GM12878 (cell line): ENCODE measurements around the gene DENND1A. TPM values are rescaled to one million over a fixed set of nuclear protein-coding genes. Genes with fewer than 3 reads are reported as not detected.

Source experiments
- ATAC-seq: fragments of 200-7000 bp; cut with Tn5 transposase; 3 replicates; pipeline ENCODE4 v1.9.1; 2020; ENCODE audit warnings: mild to moderate bottlenecking, moderate library complexity
- BruUV-seq: library from RNA; stranded (reverse); fragments of 400-500 nt; replicated peaks from 2 replicates; lab custom pipeline; 2021; lab: Mats Ljungman, UMichigan
- CTCF ChIA-PET: fragments of 300-600 bp; sonication (Branson Sonifier 250); formaldehyde crosslinking; extraction: SDS; loops from one replicate; lab custom pipeline; 2021; ENCODE audit warnings: inconsistent platforms; lab: Yijun Ruan, JAX
- POLR2A ChIA-PET: fragments of 350-600 bp; formaldehyde crosslinking; extraction: SDS; loops from one replicate; lab custom pipeline; 2021; ENCODE audit warnings: inconsistent platforms; lab: Charles Lee
- RAD21 ChIA-PET: fragments of 300-600 bp; sonication (Branson Sonifier 250); formaldehyde crosslinking; loops from one replicate; lab custom pipeline; 2023; ENCODE audit warnings: antibody characterized with exemption; ENCODE audit not compliant: unreplicated experiment; lab: Charles Lee
- SMC1A ChIA-PET: fragments of 300-600 bp; sonication (Branson Sonifier 250); formaldehyde crosslinking; loops from one replicate; lab custom pipeline; 2023; ENCODE audit not compliant: unreplicated experiment, uncharacterized antibody; lab: Charles Lee
- DNase-seq: peaks from one replicate; pipeline ENCODE4 v3.0.0-alpha.2; 2011; ENCODE audit warnings: low read depth, low spot score
- FAIRE-seq: peaks from 3 replicates; lab custom pipeline; 2011; peaks lifted over from hg19 to GRCh38; lab: Jason Lieb, UNC
- H2AFZ ChIP-seq: 2 replicates; pipeline ENCODE4 v1.6.0; 2011; ENCODE audit warnings: low read depth, low read length, control low read depth; ENCODE audit not compliant: control insufficient read depth
- H3K27ac ChIP-seq: 2 replicates; pipeline ENCODE4 v1.5.1; 2011; ENCODE audit warnings: control low read depth; ENCODE audit not compliant: control insufficient read depth, insufficient read depth
- H3K27me3 ChIP-seq, 2 experiments: replicated peaks in 1 of 2; 2 replicates each; pipeline versions ENCODE4 v1.6.0 to v1.6.1; 2011; ENCODE audit warnings: low read length in 1 of 2; ENCODE audit not compliant: control insufficient read depth in 2 of 2, insufficient read depth in 2 of 2
- H3K36me3 ChIP-seq, 2 experiments: 2 replicates each; pipeline ENCODE4 v1.5.1; 2011; ENCODE audit warnings: low read length in 1 of 2; ENCODE audit not compliant: control insufficient read depth in 2 of 2, insufficient read depth in 2 of 2
- H3K4me1 ChIP-seq: 2 replicates; pipeline ENCODE4 v1.6.1; 2011; ENCODE audit warnings: mild to moderate bottlenecking, low read length, moderate library complexity, mixed read lengths; ENCODE audit not compliant: control insufficient read depth, insufficient read depth
- H3K4me2 ChIP-seq: 2 replicates; pipeline ENCODE4 v1.6.0; 2011; ENCODE audit warnings: control low read depth; ENCODE audit not compliant: control insufficient read depth, insufficient read depth
- H3K4me3 ChIP-seq: fragments of 200-600 bp; sonication (generic); 2 replicates; pipeline ENCODE4 v1.5.1; 2016
- H3K79me2 ChIP-seq: 2 replicates; pipeline ENCODE4 v1.6.0; 2011; ENCODE audit warnings: low read length; ENCODE audit not compliant: control insufficient read depth, insufficient read depth
- H3K9ac ChIP-seq: 2 replicates; pipeline ENCODE4 v1.8.0; 2011; ENCODE audit warnings: low read length, control low read depth, mixed read lengths; ENCODE audit not compliant: control insufficient read depth, insufficient read depth
- H3K9me3 ChIP-seq: replicated peaks from 3 replicates; pipeline ENCODE4 v1.5.1; 2011; ENCODE audit warnings: mild to moderate bottlenecking, low read length; ENCODE audit not compliant: control insufficient read depth, insufficient read depth
- H4K20me1 ChIP-seq: 2 replicates; pipeline ENCODE4 v1.6.0; 2011; ENCODE audit not compliant: control insufficient read depth, insufficient read depth
- ETV6 ChIP-seq, 2 experiments: fragments of 450-650 bp in 1 of 2; IDR thresholded peaks in 1 of 2; conservative IDR thresholded peaks in 1 of 2; 2 replicates each; pipeline ENCODE4 v1.6.1; 2014; ENCODE audit warnings: antibody characterized with exemption in 1 of 2, borderline replicate concordance in 1 of 2, low read depth in 1 of 2, mild to moderate bottlenecking in 1 of 2, moderate library complexity in 1 of 2
- HDGF ChIP-seq: fragments of 450-650 bp; IDR thresholded peaks from 2 replicates; pipeline ENCODE4 v1.6.1; 2016; ENCODE audit warnings: antibody characterized with exemption
- PML ChIP-seq: IDR thresholded peaks from 2 replicates; pipeline ENCODE4 v1.6.1; 2012; ENCODE audit warnings: low read length, inconsistent platforms
- SREBF1 ChIP-seq: IDR thresholded peaks from 2 replicates; pipeline ENCODE4 v1.6.1; 2012; ENCODE audit warnings: mild to moderate bottlenecking, low read length
- TCF3 ChIP-seq: IDR thresholded peaks from 2 replicates; pipeline ENCODE4 v1.6.1; 2012; ENCODE audit warnings: low read depth, mild to moderate bottlenecking, low read length, borderline replicate concordance; ENCODE audit not compliant: insufficient read depth
- ZNF24 ChIP-seq: fragments of 450-650 bp; IDR thresholded peaks from 2 replicates; pipeline ENCODE4 v1.6.1; 2017; ENCODE audit warnings: antibody characterized with exemption, mild to moderate bottlenecking
- ZNF274 ChIP-seq: IDR thresholded peaks from one replicate; pipeline ENCODE4 v1.8.0; 2011; ENCODE audit not compliant: insufficient read length, insufficient read depth
- WGBS: methylation state at CpG from one replicate; pipeline ENCODE4 v1.1.6; 2016; ENCODE audit warnings: low lambda C conversion rate; ENCODE audit not compliant: insufficient replicate concordance, insufficient coverage; ENCODE audit errors: missing lambda C conversion rate; 5-methylcytosine and 5-hydroxymethylcytosine counted together
- in situ Hi-C: fragments of 300-500 bp; cut with MboI; formaldehyde crosslinking; loops from 9 replicates; pipeline ENCODE4 v1.14.3; 2018; ENCODE audit warnings: mixed read lengths
- intact Hi-C: fragments of 100-400 bp; cut with micrococcal nuclease; formaldehyde crosslinking; loops from one replicate; pipeline ENCODE4 v1.14.2; 2022; ENCODE audit not compliant: unreplicated experiment
- polyA plus RNA-seq, 11 experiments: library from polyadenylated mRNA; depleted of rRNA in 4 of 11; unstranded in 6 of 11; stranded (reverse) in 5 of 11; fragments of >200 nt; fragmentation: Nextera tagmentation in 4 of 11; fragmentation: Illumina TruSeq in 1 of 11; extraction: Ambion mirVana in 4 of 11; extraction: Trizol in 1 of 11; gene quantifications; 1 replicate in 1 of 11; 2 replicates in 10 of 11; pipeline versions ENCODE4 v1.2.1 to v1.2.3, GENCODE V29; 2011 to 2016; ENCODE audit warnings: inconsistent platforms in 2 of 11, missing spikeins in 2 of 11, low read depth in 1 of 11
- total RNA-seq, 4 experiments: library from RNA; depleted of rRNA in 3 of 4; stranded (reverse); fragments of >200 nt in 3 of 4; fragmentation: Illumina TruSeq in 1 of 4; extraction: Trizol in 1 of 4; gene quantifications; 2 replicates each; pipeline versions ENCODE4 v1.2.1 to v1.2.3, GENCODE V29; 2013 to 2021
- TF ChIP-seq, protein P1 (sequence below): fragments of 450-650 bp; IDR thresholded peaks from 2 replicates; pipeline ENCODE4 v1.6.1; 2017; ENCODE audit warnings: mild to moderate bottlenecking, low read depth, inconsistent platforms; ENCODE audit not compliant: poor library complexity, severe bottlenecking

DENND1A gene
- total and polyA plus RNA-seq, 10 of the 15 experiments (the other 5 are each of a cell fraction or from before 2014, with no cell fraction given): 14.1 to 48.6 (median 35.2) TPM

DNA sequence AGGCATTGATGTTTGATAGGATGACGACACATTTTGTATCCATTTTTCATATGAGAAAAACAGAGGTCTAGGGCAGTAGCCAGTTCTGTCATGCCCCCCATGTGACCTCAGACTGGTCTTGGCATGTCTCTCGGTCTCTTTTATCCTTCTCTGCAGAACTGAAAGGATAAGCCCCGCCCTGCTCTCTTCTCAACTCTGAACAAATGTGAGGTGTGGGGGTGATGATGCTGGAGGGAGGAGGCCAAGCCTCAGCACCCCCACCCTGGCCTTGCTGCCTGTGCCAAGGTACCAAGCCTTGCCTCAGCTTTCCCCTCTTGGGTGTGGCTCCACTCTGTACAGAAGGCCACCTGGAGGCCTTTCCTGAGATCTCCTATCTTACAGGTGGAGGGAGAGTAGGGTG lies 593.5 kb downstream of the DENND1A start:
- FAIRE-seq (no peak), ATAC-seq (no peak)
- RAD21 ChIA-PET: interaction anchor here (0.5 to 7.9 kb wide), 4 partner anchors 10 to 101 kb away, joined by 3 to 61 read pairs (median 22); no protein-coding TSS in a partner anchor
- SMC1A ChIA-PET: interaction anchor here (1.4 to 12.9 kb wide), 4 partner anchors 8 to 75 kb away, joined by 3 to 268 read pairs (median 5); no protein-coding TSS in a partner anchor
- Histone ChIP-seq H2AFZ (no peak overlapping the region), H3K9me3 (no peaks in the 10 kb centered on the region), H3K4me2 (peak overlapping the region; percentile 14; the same call in 1 of the 2 replicates), H3K27ac (0 out of 2 replicates have a peak overlapping the region, but pooled peaks have one; percentile 17)
- TF ChIP-seq SREBF1 (no peak), ETV6 (conservative IDR thresholded peaks at IDR 0.05 in 1 of 2, IDR thresholded peaks at IDR 0.05 in 1 of 2; ENCODE audit: borderline replicate concordance in 1 of 2, low read depth in 1 of 2) (no peak), HDGF (no peak), PML (no peak), ZNF274 (no peak), TCF3 (no peak), ZNF24 (no peak)
- TF ChIP-seq, protein P1, sequence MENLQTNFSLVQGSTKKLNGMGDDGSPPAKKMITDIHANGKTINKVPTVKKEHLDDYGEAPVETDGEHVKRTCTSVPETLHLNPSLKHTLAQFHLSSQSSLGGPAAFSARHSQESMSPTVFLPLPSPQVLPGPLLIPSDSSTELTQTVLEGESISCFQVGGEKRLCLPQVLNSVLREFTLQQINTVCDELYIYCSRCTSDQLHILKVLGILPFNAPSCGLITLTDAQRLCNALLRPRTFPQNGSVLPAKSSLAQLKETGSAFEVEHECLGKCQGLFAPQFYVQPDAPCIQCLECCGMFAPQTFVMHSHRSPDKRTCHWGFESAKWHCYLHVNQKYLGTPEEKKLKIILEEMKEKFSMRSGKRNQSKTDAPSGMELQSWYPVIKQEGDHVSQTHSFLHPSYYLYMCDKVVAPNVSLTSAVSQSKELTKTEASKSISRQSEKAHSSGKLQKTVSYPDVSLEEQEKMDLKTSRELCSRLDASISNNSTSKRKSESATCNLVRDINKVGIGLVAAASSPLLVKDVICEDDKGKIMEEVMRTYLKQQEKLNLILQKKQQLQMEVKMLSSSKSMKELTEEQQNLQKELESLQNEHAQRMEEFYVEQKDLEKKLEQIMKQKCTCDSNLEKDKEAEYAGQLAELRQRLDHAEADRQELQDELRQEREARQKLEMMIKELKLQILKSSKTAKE: no peak
- TF ChIP-seq, all 136 proteins: peak for 0
- ChIA-PET CTCF (interaction anchor here (1.1 to 4.8 kb wide), 3 partner anchors 10 to 234 kb away, joined by 3 to 56 read pairs (median 4); no protein-coding TSS in a partner anchor), POLR2A (interaction anchor here (0.5 to 2.5 kb wide), 4 partner anchors 10 to 102 kb away, joined by 3 to 9 read pairs (median 4); no protein-coding TSS in a partner anchor)
- Histone ChIP-seq H3K36me3 (no peaks in the 10 kb centered on the region), H3K9ac (no peak overlapping the region), H4K20me1 (no peaks in the 10 kb centered on the region), H3K27me3 (no peaks in the 10 kb centered on the region), H3K79me2 (no peaks in the 10 kb centered on the region), H3K4me3 (no peak overlapping the region), H3K4me1 (peaks cover 65% of the 10 kb centered on the region)
- intact Hi-C loops: loop anchor here (5.0 kb wide), 1 partner anchor 159 kb away; no protein-coding TSS in a partner anchor
- no peak for DNase-seq
- in situ Hi-C loops: no loop called here
- WGBS: 87% methylated on average over 3 of the region's 3 CpGs
- BruUV-seq: no TSS peak
